Lung (tissue), 12 donors: ENCODE measurements around the gene NIPAL3. TPM values are rescaled to one million over a fixed set of nuclear protein-coding genes. Genes with fewer than 3 reads are reported as not detected.
"Not testable (repeated sequence)": the region's sequence is repeated elsewhere in the genome, so short reads cannot be mapped to it uniquely, and the experiment has no call there.

Source experiments
- ATAC-seq: fragments of 200-7000 bp; cut with Tn5 transposase; one replicate; pipeline ENCODE4 v1.9.1; 2020; ENCODE audit warnings: moderate number of reproducible peaks; ENCODE audit not compliant: insufficient read depth, low FRiP score
- DNase-seq, 3 donors: peaks; one replicate each; pipeline ENCODE4 v3.0.0-alpha.2; 2013 to 2017
- H3K27ac ChIP-seq, 2 donors: one replicate each; pipeline ENCODE4 v1.5.1; 2013; ENCODE audit warnings: mild to moderate bottlenecking in 2 of 2, moderate library complexity in 2 of 2, control low read depth in 1 of 2, inconsistent platforms in 1 of 2, low read depth in 1 of 2, low read length in 1 of 2
- H3K27me3 ChIP-seq, 3 donors: one replicate each; pipeline ENCODE4 v1.5.1; 2013; ENCODE audit warnings: low read length in 2 of 3; ENCODE audit not compliant: control insufficient read depth in 3 of 3, insufficient read depth in 3 of 3
- H3K36me3 ChIP-seq, 4 donors: one replicate each; pipeline ENCODE4 v1.5.1; 2013; ENCODE audit warnings: low read length in 4 of 4, mild to moderate bottlenecking in 1 of 4, moderate library complexity in 1 of 4; ENCODE audit not compliant: control insufficient read depth in 4 of 4, insufficient read depth in 4 of 4
- H3K4me1 ChIP-seq, 5 donors: one replicate each; pipeline ENCODE4 v1.5.1; 2013; ENCODE audit warnings: low read length in 5 of 5, mild to moderate bottlenecking in 2 of 5, moderate library complexity in 1 of 5; ENCODE audit not compliant: control insufficient read depth in 5 of 5, insufficient read depth in 5 of 5
- H3K4me3 ChIP-seq: one replicate; pipeline ENCODE4 v1.5.1; 2013; ENCODE audit warnings: mild to moderate bottlenecking, control low read depth, moderate library complexity
- H3K9ac ChIP-seq, 2 donors: one replicate each; pipeline ENCODE4 v1.5.1; 2013; ENCODE audit warnings: low read length in 2 of 2, control low read depth in 1 of 2; ENCODE audit not compliant: insufficient read depth in 1 of 2
- H3K9me3 ChIP-seq, 4 donors: one replicate each; pipeline ENCODE4 v1.5.1; 2013; ENCODE audit warnings: low read length in 3 of 4, mild to moderate bottlenecking in 1 of 4, moderate library complexity in 1 of 4; ENCODE audit not compliant: control insufficient read depth in 4 of 4, insufficient read depth in 3 of 4
- whole genome bisulfite sequencing, 2 donors: extraction: QIAGEN DNeasy Blood & Tissue Kit; methylation state at CpG; one replicate each; pipeline ENCODE4 v1.1.7; 2013; 5-methylcytosine and 5-hydroxymethylcytosine counted together
- polyA plus RNA-seq, 2 donors: library from polyadenylated mRNA; stranded (reverse); fragments of 200-250 nt; gene quantifications; one replicate each; pipeline ENCODE4 v1.2.1, GENCODE V29; 2013
- total RNA-seq, 2 donors: library from RNA; depleted of rRNA in 1 of 2; stranded (reverse); fragments of >200 nt in 1 of 2; gene quantifications; one replicate each; pipeline ENCODE4 v1.2.1, GENCODE V29; 2014 to 2021
- TF ChIP-seq, protein P1 (sequence below): IDR thresholded peaks from 2 replicates; pipeline ENCODE4 v1.5.1; 2012; ENCODE audit warnings: mild to moderate bottlenecking; ENCODE audit errors: control extremely low read depth, extremely low read depth
- donor health status: control.
- donor health status: control.
- donor health status: Bipolar disorder and iron deficiency.
- donor health status: healthy.
- donor health status: DM: yes; HTN: yes; CAD: no.

Gene NIPAL3
- total and polyA plus RNA-seq, 4 donors = 11.9 to 31.8 (median 19.8) TPM

DNA sequence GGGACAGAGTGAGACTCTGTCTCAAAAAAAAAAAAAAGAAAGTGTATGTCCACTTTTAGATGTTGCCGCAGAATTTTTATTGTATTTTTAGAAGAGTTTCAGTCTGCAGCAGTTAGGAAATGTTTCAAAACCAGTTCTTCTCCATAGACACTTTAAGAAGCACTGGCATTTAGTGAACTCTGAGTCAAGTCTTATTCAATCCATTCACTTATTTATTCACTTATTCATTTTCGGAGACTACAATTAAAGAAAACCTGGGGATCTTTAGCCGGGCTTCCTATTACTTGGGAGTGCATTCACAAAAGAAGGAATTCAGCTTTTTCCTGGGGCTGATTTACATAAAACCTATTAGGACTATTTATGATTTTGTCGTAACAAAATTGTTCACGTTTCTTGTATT, 99.3 kb downstream of the NIPAL3 start:
- H3K27me3 ChIP-seq = no peaks in the 10 kb centered on the region
- H3K9ac ChIP-seq = no peak overlapping the region
- H3K4me3 ChIP-seq = no peak overlapping the region
- H3K36me3 ChIP-seq = no peaks in the 10 kb centered on the region
- ATAC-seq (no peak), DNase-seq (no peak)
- H3K4me1 ChIP-seq = no peaks in the 10 kb centered on the region
- 93% methylated on average over 5 of the region's 5 CpGs for WGBS, 2 donors
- no peaks in the 10 kb centered on the region for H3K9me3 ChIP-seq
- H3K27ac ChIP-seq = no peak overlapping the region
- TF ChIP-seq, protein P1, sequence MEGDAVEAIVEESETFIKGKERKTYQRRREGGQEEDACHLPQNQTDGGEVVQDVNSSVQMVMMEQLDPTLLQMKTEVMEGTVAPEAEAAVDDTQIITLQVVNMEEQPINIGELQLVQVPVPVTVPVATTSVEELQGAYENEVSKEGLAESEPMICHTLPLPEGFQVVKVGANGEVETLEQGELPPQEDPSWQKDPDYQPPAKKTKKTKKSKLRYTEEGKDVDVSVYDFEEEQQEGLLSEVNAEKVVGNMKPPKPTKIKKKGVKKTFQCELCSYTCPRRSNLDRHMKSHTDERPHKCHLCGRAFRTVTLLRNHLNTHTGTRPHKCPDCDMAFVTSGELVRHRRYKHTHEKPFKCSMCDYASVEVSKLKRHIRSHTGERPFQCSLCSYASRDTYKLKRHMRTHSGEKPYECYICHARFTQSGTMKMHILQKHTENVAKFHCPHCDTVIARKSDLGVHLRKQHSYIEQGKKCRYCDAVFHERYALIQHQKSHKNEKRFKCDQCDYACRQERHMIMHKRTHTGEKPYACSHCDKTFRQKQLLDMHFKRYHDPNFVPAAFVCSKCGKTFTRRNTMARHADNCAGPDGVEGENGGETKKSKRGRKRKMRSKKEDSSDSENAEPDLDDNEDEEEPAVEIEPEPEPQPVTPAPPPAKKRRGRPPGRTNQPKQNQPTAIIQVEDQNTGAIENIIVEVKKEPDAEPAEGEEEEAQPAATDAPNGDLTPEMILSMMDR = no peak

DNA sequence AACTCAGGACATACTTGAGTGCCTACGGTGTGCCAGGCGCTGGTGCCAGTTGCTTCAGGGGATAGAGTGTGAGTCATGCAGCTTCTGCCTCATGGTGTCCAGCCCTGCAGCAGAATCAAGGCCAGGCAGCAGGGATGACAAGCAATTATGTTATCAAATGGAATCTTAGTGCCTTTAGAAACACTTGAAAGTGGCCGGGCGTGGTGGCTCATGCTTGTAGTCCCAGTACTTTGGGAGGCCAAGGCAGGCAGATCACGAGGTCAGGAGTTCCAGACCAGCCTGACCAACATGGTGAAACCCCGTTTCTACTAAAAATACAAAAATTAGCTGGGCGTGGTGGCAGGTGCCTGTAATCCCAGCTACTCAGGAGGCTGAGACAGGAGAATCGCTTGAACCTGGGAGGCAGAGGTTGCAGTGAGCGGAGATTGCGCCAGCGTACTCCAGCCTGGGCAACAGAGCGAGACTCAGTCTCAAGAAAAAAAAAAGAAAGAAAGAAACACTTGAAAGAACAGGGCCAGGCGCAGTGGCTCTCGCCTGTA, 100.1 kb downstream of the NIPAL3 start:
- DNase-seq, H3K27ac ChIP-seq, H3K4me3 ChIP-seq, H3K36me3 ChIP-seq, ATAC-seq, H3K27me3 ChIP-seq, H3K9me3 ChIP-seq, H3K4me1 ChIP-seq, H3K9ac ChIP-seq: not testable (repeated sequence)
- 90 to 97% methylated on average over 14 of the region's 14 CpGs for WGBS, 2 donors

GRCh38 chr1:24516506-24516905, 100.9 kb downstream of the NIPAL3 start:
- ATAC-seq = no peak
- H3K4me3 ChIP-seq = no peak overlapping the region
- H3K27ac ChIP-seq = no peak overlapping the region
- H3K27me3 ChIP-seq = no peaks in the 10 kb centered on the region
- H3K9ac ChIP-seq = no peak overlapping the region
- DNase-seq = no peak
- TF ChIP-seq, protein P1 = no peak
- 87 to 90% methylated on average over 12 of the region's 12 CpGs for WGBS, 2 donors
- no peaks in the 10 kb centered on the region for H3K4me1 ChIP-seq
- H3K36me3 ChIP-seq = no peaks in the 10 kb centered on the region
- H3K9me3 ChIP-seq = no peaks in the 10 kb centered on the region

- TF ChIP-seq, protein P1 = no peak
- no peaks in the 10 kb centered on the region for H3K4me1 ChIP-seq
- no peak overlapping the region for H3K9ac ChIP-seq
- ATAC-seq (no peak), DNase-seq (no peak)
- WGBS, 2 donors = 93 to 96% methylated on average over 4 of the region's 4 CpGs
- H3K9me3 ChIP-seq = no peaks in the 10 kb centered on the region
- no peak overlapping the region for H3K27ac ChIP-seq
- no peaks in the 10 kb centered on the region for H3K36me3 ChIP-seq
- H3K4me3 ChIP-seq = no peak overlapping the region
- H3K27me3 ChIP-seq = no peaks in the 10 kb centered on the region
These were observed 102.3 kb downstream of the NIPAL3 start for GRCh38 chr1:24517898-24518297.

GRCh38 chr1:24520282-24520681, 104.7 kb downstream of the NIPAL3 start:
- not testable (repeated sequence) for H3K27me3 ChIP-seq, H3K36me3 ChIP-seq, H3K27ac ChIP-seq, H3K9ac ChIP-seq, DNase-seq, ATAC-seq, H3K4me1 ChIP-seq, H3K4me3 ChIP-seq, H3K9me3 ChIP-seq
- WGBS, 2 donors = 95 to 96% methylated on average over 5 of the region's 5 CpGs
